GM18868 (cell line): ENCODE data around the gene ANXA9.

ENCODE experiments used
- ATAC-seq: cut with Tn5 transposase; IDR thresholded peaks from one replicate; pipeline ENCODE4 v1.9.1; 2021; ENCODE audit warnings: mild to moderate bottlenecking, moderate library complexity; ENCODE audit not compliant: unreplicated experiment

ANXA9 gene

GRCh38 chr1:151043163-151043562 is 61.1 kb downstream of the ANXA9 start:
- ATAC-seq = no peak
